ENCODE measurements around the gene AQP1.

The AQP1 gene

DNA sequence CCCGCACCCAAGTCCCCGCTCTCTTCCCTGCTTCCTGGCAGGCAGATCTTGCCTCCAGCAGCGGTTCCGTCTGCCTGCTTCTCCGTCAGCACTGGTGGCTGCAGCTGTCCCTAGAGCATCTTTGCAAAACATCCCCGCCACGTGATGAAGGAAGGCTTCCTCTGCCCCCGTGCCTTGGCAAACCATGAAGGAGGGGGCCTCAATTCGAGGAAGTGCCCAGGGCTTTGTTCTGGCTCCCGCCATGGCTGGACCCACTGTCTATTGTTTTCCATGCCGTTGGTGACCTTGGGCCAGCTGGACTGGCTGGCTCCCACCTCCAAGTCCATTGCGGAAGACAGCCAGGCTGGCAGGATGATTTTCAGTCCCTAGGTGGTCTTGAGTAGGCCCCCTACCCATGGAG lies 13.2 kb upstream of the AQP1 start:
- Histone ChIP-seq H3K4me1 (no peaks in the 10 kb centered on the region), H3K9ac (no peak overlapping the region), H3K27me3 (ENCODE audit: control insufficient read depth, insufficient read depth, low read length) (no peaks in the 10 kb centered on the region), H3K27ac (peak overlapping the region; percentile 49), H3K36me3 (ENCODE audit: control insufficient read depth, insufficient read depth, low read length) (no peaks in the 10 kb centered on the region), H3K9me3 (ENCODE audit: control insufficient read depth, low read length) (no peaks in the 10 kb centered on the region), H3K79me2 (no peaks in the 10 kb centered on the region), H3K4me2 (ENCODE audit: low read length) (no peak overlapping the region), H2AFZ (no peak overlapping the region), H3K4me3 (ENCODE audit: low read depth, low read length) (no peak overlapping the region)
- TF ChIP-seq, protein P1, sequence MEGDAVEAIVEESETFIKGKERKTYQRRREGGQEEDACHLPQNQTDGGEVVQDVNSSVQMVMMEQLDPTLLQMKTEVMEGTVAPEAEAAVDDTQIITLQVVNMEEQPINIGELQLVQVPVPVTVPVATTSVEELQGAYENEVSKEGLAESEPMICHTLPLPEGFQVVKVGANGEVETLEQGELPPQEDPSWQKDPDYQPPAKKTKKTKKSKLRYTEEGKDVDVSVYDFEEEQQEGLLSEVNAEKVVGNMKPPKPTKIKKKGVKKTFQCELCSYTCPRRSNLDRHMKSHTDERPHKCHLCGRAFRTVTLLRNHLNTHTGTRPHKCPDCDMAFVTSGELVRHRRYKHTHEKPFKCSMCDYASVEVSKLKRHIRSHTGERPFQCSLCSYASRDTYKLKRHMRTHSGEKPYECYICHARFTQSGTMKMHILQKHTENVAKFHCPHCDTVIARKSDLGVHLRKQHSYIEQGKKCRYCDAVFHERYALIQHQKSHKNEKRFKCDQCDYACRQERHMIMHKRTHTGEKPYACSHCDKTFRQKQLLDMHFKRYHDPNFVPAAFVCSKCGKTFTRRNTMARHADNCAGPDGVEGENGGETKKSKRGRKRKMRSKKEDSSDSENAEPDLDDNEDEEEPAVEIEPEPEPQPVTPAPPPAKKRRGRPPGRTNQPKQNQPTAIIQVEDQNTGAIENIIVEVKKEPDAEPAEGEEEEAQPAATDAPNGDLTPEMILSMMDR (IDR thresholded peaks at IDR 0.05), result no peak

DNA sequence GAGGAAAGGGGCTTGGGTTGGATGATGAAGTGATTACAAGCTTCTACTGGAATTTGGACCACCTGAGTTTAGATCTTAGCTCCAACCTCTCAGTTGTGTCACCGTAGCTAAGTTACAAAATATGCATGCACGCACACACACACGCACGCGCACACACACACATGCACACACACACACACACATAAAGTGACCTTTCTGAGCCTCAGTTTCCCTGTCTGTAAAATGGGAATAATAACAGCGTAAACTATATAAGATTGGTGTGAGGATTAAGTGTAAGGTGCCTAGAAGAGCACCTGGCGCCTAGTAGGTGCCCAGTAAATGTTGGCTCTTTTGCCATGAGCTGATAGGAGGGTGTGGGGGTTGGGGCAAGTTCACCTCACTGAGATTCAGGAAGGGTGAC lies 12.6 kb upstream of the AQP1 start:
- Histone ChIP-seq H3K27ac (peak overlapping the region; percentile 81), H3K79me2 (no peaks in the 10 kb centered on the region), H3K9ac (no peak overlapping the region), H3K4me2 (ENCODE audit: low read length) (no peak overlapping the region), H3K36me3 (ENCODE audit: control insufficient read depth, insufficient read depth, low read length) (no peaks in the 10 kb centered on the region), H3K9me3 (ENCODE audit: control insufficient read depth, low read length) (no peaks in the 10 kb centered on the region), H3K27me3 (ENCODE audit: control insufficient read depth, insufficient read depth, low read length) (no peaks in the 10 kb centered on the region), H3K4me1 (no peaks in the 10 kb centered on the region), H2AFZ (no peak overlapping the region), H3K4me3 (ENCODE audit: low read depth, low read length) (no peak overlapping the region)
- TF ChIP-seq, protein P1 (IDR thresholded peaks at IDR 0.05), result no peak

DNA sequence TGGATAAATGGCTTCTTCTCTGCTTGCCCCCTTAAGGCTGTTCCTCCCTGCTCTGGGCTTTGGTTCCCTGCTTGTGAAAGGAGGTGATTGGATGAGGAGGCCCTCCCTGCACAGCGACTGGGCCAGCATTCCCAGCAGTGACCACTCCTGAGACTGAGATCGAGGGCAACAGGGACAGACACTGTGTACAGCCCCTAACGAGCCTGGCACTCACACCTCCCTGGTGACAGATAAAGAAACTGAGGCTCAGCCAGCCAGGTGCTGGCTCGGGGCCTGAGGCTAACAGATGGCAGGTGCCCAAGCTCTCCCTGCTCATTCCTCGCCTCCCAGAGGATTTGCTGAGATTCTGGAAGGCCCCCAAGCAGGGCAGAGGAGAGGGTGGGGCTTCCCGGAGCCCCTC lies 12.0 kb upstream of the AQP1 start:
- Histone ChIP-seq H3K27ac (peak overlapping the region; percentile 81), H3K27me3 (ENCODE audit: control insufficient read depth, insufficient read depth, low read length) (no peaks in the 10 kb centered on the region), H3K9me3 (ENCODE audit: control insufficient read depth, low read length) (no peaks in the 10 kb centered on the region), H3K4me2 (ENCODE audit: low read length) (no peak overlapping the region), H3K79me2 (no peaks in the 10 kb centered on the region), H3K4me3 (ENCODE audit: low read depth, low read length) (no peak overlapping the region), H3K9ac (no peak overlapping the region), H3K36me3 (ENCODE audit: control insufficient read depth, insufficient read depth, low read length) (no peaks in the 10 kb centered on the region), H2AFZ (no peak overlapping the region), H3K4me1 (no peaks in the 10 kb centered on the region)
- TF ChIP-seq, protein P1 (IDR thresholded peaks at IDR 0.05), result no peak

DNA sequence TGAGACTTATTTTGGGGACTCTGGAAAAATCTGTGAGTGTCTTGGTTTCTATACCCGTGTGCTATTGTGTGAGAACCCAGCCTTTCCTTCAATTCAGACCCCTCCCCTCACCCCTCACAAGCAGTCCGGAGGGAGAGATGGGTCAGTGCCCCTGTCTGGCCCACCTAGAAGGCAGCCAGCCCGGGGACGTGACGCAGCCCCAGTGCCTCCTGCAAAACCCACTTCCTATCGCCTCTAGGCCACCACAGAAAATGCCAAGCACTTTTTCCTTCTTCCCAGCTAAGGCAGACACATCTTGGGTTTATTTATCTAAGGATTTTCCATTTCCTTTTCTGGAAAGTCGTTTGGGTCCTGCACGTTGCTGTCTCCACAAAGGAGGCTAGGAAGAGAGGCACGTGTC lies 11.6 kb upstream of the AQP1 start:
- Histone ChIP-seq H3K36me3 (ENCODE audit: control insufficient read depth, insufficient read depth, low read length) (no peaks in the 10 kb centered on the region), H3K4me3 (ENCODE audit: low read depth, low read length) (no peak overlapping the region), H3K79me2 (no peaks in the 10 kb centered on the region), H3K9me3 (ENCODE audit: control insufficient read depth, low read length) (no peaks in the 10 kb centered on the region), H3K4me2 (ENCODE audit: low read length) (no peak overlapping the region), H3K27me3 (ENCODE audit: control insufficient read depth, insufficient read depth, low read length) (no peaks in the 10 kb centered on the region), H3K27ac (peak overlapping the region; percentile 81), H3K9ac (no peak overlapping the region), H3K4me1 (no peaks in the 10 kb centered on the region), H2AFZ (no peak overlapping the region)
- TF ChIP-seq, protein P1 (IDR thresholded peaks at IDR 0.05), result no peak

DNA sequence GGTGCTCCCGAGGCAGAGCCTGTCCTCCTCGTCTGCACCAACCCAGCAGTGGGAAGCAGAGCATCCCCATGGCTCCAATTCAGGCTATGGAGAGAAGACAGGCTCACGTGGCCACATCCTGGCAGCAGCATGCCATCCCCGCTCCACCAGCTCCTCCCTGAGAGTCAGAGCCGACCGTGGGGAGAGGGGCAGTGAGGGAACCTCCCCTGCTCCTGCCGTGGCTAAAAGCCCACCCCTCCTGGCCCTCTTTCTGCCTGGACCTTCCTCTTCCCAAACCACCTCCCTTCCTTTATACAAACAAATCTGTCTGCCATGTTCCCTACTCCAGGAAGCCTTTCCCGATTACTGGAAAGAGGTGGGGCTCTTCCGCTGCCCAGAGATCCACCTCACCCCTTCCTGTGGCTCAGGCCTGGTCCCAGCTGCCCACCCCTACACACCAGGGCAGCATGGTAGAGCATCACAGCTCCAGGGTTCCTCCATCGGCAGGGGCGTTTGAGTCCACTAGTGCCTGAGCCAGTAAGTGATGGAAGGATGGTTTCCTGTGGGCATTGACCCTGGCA lies 10.8 kb upstream of the AQP1 start:
- H3K36me3 ChIP-seq (ENCODE audit: control insufficient read depth, insufficient read depth, low read length), result no peaks in the 10 kb centered on the region
- H3K4me2 ChIP-seq (ENCODE audit: low read length), result no peak overlapping the region
- H3K4me1 ChIP-seq, result no peaks in the 10 kb centered on the region
- peak overlapping the region; percentile 81 for H3K27ac ChIP-seq
- H3K9me3 ChIP-seq (ENCODE audit: control insufficient read depth, low read length), result no peaks in the 10 kb centered on the region
- no peak overlapping the region for H2AFZ ChIP-seq
- H3K27me3 ChIP-seq (ENCODE audit: control insufficient read depth, insufficient read depth, low read length), result no peaks in the 10 kb centered on the region
- H3K4me3 ChIP-seq (ENCODE audit: low read depth, low read length), result no peak overlapping the region
- H3K9ac ChIP-seq, result no peak overlapping the region
- H3K79me2 ChIP-seq, result no peaks in the 10 kb centered on the region
- TF ChIP-seq, protein P1 (IDR thresholded peaks at IDR 0.05), result no peak
